GM12878 (cell line): ENCODE data around the gene MYB. TPM values are rescaled to one million over a fixed set of nuclear protein-coding genes. Genes with fewer than 3 reads are reported as not detected.

Experiments used
- BHLHE40 ChIP-seq, 2 experiments: fragments of 450-650 bp in 1 of 2; IDR thresholded peaks; 2 replicates each; pipeline ENCODE4 v1.6.1; 2011 to 2017; ENCODE audit warnings: low read depth in 2 of 2, borderline replicate concordance in 1 of 2, improper control_type of control experiment in 1 of 2, low read length in 1 of 2, mild to moderate bottlenecking in 1 of 2
- KAT2A ChIP-seq: conservative IDR thresholded peaks from 2 replicates; pipeline ENCODE4 v1.6.1; 2011; ENCODE audit warnings: low read depth, low read length; ENCODE audit not compliant: control insufficient read depth
- MXI1 ChIP-seq: fragments of 150-350 bp; IDR thresholded peaks from 2 replicates; pipeline ENCODE4 v1.6.1; 2011; ENCODE audit warnings: low read depth, mild to moderate bottlenecking, inconsistent platforms, low read length, improper control_type of control experiment
- SIX5 ChIP-seq: IDR thresholded peaks from 2 replicates; pipeline ENCODE4 v1.6.1; 2011; ENCODE audit warnings: mild to moderate bottlenecking, low read depth, low read length, moderate library complexity; ENCODE audit not compliant: severe bottlenecking
- TAF1 ChIP-seq: IDR thresholded peaks from 2 replicates; pipeline ENCODE4 v1.6.1; 2011; ENCODE audit warnings: mild to moderate bottlenecking, low read depth, low read length, borderline replicate concordance
- polyA plus RNA-seq, 11 experiments: library from polyadenylated mRNA; depleted of rRNA in 4 of 11; unstranded in 6 of 11; stranded (reverse) in 5 of 11; fragments of >200 nt; fragmentation: Nextera tagmentation in 4 of 11; fragmentation: Illumina TruSeq in 1 of 11; extraction: Ambion mirVana in 4 of 11; extraction: Trizol in 1 of 11; gene quantifications; 1 replicate in 1 of 11; 2 replicates in 10 of 11; pipeline versions ENCODE4 v1.2.1 to v1.2.3, GENCODE V29; 2011 to 2016; ENCODE audit warnings: inconsistent platforms in 2 of 11, missing spikeins in 2 of 11, low read depth in 1 of 11
- total RNA-seq, 4 experiments: library from RNA; depleted of rRNA in 3 of 4; stranded (reverse); fragments of >200 nt in 3 of 4; fragmentation: Illumina TruSeq in 1 of 4; extraction: Trizol in 1 of 4; gene quantifications; 2 replicates each; pipeline versions ENCODE4 v1.2.1 to v1.2.3, GENCODE V29; 2013 to 2021
- TF ChIP-seq, protein P1 (sequence below): IDR thresholded peaks from 2 replicates; pipeline ENCODE4 v1.6.1; 2012; ENCODE audit warnings: mild to moderate bottlenecking, low read depth, low read length
- TF ChIP-seq, protein P2 (sequence below): fragments of 450-650 bp; formaldehyde crosslinking; IDR thresholded peaks from 2 replicates; pipeline ENCODE4 v1.4.0; 2020; ENCODE audit warnings: mild to moderate bottlenecking, moderate library complexity
- TF ChIP-seq, protein P3 (sequence below): IDR thresholded peaks from 2 replicates; pipeline ENCODE4 v1.6.1; 2012; ENCODE audit warnings: improper control_type of control experiment, low read depth, low read length; ENCODE audit not compliant: insufficient replicate concordance

MYB gene
- total and polyA plus RNA-seq, 10 of the 15 experiments (the other 5 are each of a cell fraction or from before 2014, with no cell fraction given) = 7.0 to 29.8 (median 21.5) TPM

DNA sequence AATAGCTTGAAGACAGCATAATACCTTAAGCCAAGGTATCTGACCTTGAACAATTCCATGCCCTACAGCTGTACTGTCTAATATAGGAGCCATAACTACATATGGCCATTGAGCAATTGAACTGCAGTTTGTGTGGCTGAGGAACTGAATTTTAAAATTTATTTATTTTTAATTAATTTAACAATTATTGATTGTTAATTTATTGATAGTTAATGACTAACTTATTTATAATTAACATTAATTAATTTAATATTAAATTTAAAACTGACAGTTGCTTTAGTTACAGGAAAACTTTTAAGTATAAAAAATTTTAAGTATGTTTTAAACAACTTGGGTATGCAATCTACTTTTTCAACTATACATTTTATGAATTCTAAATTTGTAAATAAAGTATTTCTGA, 12.3 kb upstream of the MYB start (continued):
- TF ChIP-seq, protein P1, sequence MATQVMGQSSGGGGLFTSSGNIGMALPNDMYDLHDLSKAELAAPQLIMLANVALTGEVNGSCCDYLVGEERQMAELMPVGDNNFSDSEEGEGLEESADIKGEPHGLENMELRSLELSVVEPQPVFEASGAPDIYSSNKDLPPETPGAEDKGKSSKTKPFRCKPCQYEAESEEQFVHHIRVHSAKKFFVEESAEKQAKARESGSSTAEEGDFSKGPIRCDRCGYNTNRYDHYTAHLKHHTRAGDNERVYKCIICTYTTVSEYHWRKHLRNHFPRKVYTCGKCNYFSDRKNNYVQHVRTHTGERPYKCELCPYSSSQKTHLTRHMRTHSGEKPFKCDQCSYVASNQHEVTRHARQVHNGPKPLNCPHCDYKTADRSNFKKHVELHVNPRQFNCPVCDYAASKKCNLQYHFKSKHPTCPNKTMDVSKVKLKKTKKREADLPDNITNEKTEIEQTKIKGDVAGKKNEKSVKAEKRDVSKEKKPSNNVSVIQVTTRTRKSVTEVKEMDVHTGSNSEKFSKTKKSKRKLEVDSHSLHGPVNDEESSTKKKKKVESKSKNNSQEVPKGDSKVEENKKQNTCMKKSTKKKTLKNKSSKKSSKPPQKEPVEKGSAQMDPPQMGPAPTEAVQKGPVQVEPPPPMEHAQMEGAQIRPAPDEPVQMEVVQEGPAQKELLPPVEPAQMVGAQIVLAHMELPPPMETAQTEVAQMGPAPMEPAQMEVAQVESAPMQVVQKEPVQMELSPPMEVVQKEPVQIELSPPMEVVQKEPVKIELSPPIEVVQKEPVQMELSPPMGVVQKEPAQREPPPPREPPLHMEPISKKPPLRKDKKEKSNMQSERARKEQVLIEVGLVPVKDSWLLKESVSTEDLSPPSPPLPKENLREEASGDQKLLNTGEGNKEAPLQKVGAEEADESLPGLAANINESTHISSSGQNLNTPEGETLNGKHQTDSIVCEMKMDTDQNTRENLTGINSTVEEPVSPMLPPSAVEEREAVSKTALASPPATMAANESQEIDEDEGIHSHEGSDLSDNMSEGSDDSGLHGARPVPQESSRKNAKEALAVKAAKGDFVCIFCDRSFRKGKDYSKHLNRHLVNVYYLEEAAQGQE = no peak
- TF ChIP-seq TAF1 = no peak
- TF ChIP-seq, protein P2, sequence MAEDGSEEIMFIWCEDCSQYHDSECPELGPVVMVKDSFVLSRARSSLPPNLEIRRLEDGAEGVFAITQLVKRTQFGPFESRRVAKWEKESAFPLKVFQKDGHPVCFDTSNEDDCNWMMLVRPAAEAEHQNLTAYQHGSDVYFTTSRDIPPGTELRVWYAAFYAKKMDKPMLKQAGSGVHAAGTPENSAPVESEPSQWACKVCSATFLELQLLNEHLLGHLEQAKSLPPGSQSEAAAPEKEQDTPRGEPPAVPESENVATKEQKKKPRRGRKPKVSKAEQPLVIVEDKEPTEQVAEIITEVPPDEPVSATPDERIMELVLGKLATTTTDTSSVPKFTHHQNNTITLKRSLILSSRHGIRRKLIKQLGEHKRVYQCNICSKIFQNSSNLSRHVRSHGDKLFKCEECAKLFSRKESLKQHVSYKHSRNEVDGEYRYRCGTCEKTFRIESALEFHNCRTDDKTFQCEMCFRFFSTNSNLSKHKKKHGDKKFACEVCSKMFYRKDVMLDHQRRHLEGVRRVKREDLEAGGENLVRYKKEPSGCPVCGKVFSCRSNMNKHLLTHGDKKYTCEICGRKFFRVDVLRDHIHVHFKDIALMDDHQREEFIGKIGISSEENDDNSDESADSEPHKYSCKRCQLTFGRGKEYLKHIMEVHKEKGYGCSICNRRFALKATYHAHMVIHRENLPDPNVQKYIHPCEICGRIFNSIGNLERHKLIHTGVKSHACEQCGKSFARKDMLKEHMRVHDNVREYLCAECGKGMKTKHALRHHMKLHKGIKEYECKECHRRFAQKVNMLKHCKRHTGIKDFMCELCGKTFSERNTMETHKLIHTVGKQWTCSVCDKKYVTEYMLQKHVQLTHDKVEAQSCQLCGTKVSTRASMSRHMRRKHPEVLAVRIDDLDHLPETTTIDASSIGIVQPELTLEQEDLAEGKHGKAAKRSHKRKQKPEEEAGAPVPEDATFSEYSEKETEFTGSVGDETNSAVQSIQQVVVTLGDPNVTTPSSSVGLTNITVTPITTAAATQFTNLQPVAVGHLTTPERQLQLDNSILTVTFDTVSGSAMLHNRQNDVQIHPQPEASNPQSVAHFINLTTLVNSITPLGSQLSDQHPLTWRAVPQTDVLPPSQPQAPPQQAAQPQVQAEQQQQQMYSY (CRISPR knock-in tag) = no peak
- TF ChIP-seq MXI1 = no peak
- TF ChIP-seq SIX5 = no peak
- no peak for TF ChIP-seq KAT2A
- TF ChIP-seq, protein P3, sequence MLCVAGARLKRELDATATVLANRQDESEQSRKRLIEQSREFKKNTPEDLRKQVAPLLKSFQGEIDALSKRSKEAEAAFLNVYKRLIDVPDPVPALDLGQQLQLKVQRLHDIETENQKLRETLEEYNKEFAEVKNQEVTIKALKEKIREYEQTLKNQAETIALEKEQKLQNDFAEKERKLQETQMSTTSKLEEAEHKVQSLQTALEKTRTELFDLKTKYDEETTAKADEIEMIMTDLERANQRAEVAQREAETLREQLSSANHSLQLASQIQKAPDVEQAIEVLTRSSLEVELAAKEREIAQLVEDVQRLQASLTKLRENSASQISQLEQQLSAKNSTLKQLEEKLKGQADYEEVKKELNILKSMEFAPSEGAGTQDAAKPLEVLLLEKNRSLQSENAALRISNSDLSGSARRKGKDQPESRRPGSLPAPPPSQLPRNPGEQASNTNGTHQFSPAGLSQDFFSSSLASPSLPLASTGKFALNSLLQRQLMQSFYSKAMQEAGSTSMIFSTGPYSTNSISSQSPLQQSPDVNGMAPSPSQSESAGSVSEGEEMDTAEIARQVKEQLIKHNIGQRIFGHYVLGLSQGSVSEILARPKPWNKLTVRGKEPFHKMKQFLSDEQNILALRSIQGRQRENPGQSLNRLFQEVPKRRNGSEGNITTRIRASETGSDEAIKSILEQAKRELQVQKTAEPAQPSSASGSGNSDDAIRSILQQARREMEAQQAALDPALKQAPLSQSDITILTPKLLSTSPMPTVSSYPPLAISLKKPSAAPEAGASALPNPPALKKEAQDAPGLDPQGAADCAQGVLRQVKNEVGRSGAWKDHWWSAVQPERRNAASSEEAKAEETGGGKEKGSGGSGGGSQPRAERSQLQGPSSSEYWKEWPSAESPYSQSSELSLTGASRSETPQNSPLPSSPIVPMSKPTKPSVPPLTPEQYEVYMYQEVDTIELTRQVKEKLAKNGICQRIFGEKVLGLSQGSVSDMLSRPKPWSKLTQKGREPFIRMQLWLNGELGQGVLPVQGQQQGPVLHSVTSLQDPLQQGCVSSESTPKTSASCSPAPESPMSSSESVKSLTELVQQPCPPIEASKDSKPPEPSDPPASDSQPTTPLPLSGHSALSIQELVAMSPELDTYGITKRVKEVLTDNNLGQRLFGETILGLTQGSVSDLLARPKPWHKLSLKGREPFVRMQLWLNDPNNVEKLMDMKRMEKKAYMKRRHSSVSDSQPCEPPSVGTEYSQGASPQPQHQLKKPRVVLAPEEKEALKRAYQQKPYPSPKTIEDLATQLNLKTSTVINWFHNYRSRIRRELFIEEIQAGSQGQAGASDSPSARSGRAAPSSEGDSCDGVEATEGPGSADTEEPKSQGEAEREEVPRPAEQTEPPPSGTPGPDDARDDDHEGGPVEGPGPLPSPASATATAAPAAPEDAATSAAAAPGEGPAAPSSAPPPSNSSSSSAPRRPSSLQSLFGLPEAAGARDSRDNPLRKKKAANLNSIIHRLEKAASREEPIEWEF = no peak
- no peak for TF ChIP-seq BHLHE40 (IDR thresholded peaks at IDR 0.05; ENCODE audit: borderline replicate concordance in 1 of 2, low read depth in 2 of 2, low read length in 1 of 2)
